A673 (cell line): ENCODE results near the gene MRPL33.
"Not testable (repeated sequence)": the region's sequence is repeated elsewhere in the genome, so short reads cannot be mapped to it uniquely, and the experiment has no call there.

ENCODE experiments used
- CTCF ChIP-seq: fragments of 300-800, 200-600 bp; sonication (generic); conservative IDR thresholded peaks from 2 replicates; pipeline ENCODE4 v1.5.1; 2017; ENCODE audit warnings: low read depth, mild to moderate bottlenecking, antibody characterized with exemption, low read length, moderate library complexity, mixed read lengths
- EZH2 ChIP-seq: fragments of 200-600 bp; sonication (generic); IDR thresholded peaks from 2 replicates; pipeline ENCODE4 v1.6.1; 2017; ENCODE audit warnings: borderline replicate concordance, low read depth, mild to moderate bottlenecking, mixed read lengths, antibody characterized with exemption, low read length; ENCODE audit not compliant: poor library complexity, severe bottlenecking

DNA sequence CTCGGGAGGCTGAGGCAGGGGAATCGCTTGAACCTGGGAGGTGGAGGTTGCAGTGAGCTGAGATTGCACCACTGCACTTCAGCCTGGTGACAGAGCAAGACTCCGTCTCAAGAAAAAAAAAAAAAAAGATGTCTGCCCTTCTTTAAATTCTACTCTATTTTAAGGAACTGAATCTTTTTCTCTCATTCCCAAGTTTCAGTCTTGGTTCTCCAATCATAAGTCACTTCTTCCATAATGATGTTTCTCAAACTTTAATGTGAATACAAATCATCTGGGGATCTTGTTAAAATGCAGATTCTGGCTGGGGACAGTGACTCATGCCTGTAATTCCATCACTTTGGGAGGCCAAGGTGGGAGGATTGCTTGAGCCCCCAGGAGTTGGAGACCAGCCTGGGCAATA lies 7.0 kb upstream of the MRPL33 start:
- TF ChIP-seq CTCF, EZH2: not testable (repeated sequence)
